Endothelial cell of umbilical vein (primary cell): ENCODE measurements around the gene GABPA. TPM values are rescaled to one million over a fixed set of nuclear protein-coding genes. Genes with fewer than 3 reads are reported as not detected.
"Not testable (repeated sequence)": the region's sequence is repeated elsewhere in the genome, so short reads cannot be mapped to it uniquely, and the experiment has no call there.

Experiments
- BruUV-seq: library from RNA; stranded (reverse); fragments of 400-500 nt; replicated peaks from 2 replicates; lab custom pipeline; 2021; lab: Mats Ljungman, UMichigan
- CTCF ChIA-PET: fragments of 300-600, 350-600 bp; sonication (Branson Sonifier 250); formaldehyde crosslinking; loops from one replicate; lab custom pipeline; 2021; ENCODE audit warnings: antibody characterized with exemption, inconsistent platforms; lab: Charles Lee
- POLR2A ChIA-PET: fragments of 300-600, 350-600 bp; sonication (Branson Sonifier 250); formaldehyde crosslinking; loops from one replicate; lab custom pipeline; 2021; ENCODE audit warnings: antibody characterized with exemption, inconsistent platforms; lab: Charles Lee
- DNase-seq: peaks from one replicate; pipeline ENCODE4 v3.0.0-alpha.2; 2011; ENCODE audit warnings: low read depth, low spot score
- FAIRE-seq: peaks from 2 replicates; lab custom pipeline; 2011; peaks lifted over from hg19 to GRCh38; lab: Jason Lieb, UNC
- H2AFZ ChIP-seq: 2 replicates; pipeline ENCODE4 v1.6.0; 2012; ENCODE audit warnings: low read depth, low read length, control low read depth, inconsistent platforms
- H3K27ac ChIP-seq: 2 replicates; pipeline ENCODE4 v1.5.1; 2011; ENCODE audit warnings: low read depth, mild to moderate bottlenecking, control low read depth, low read length, moderate library complexity; ENCODE audit not compliant: insufficient read depth
- H3K27me3 ChIP-seq, 2 experiments: 2 replicates each; pipeline versions ENCODE4 v1.6.0 to v1.6.1; 2011; ENCODE audit warnings: low read length in 2 of 2, mixed read lengths in 1 of 2; ENCODE audit not compliant: control insufficient read depth in 2 of 2, insufficient read depth in 2 of 2
- H3K36me3 ChIP-seq, 2 experiments: 2 replicates in 1 of 2; 3 replicates in 1 of 2; pipeline ENCODE4 v1.5.1; 2011; ENCODE audit warnings: low read length in 2 of 2, mild to moderate bottlenecking in 1 of 2, moderate library complexity in 1 of 2; ENCODE audit not compliant: control insufficient read depth in 2 of 2, insufficient read depth in 2 of 2; ENCODE audit errors: extremely low read depth in 1 of 2
- H3K4me1 ChIP-seq: 3 replicates; pipeline ENCODE4 v1.5.1; 2011; ENCODE audit warnings: mild to moderate bottlenecking, low read length; ENCODE audit not compliant: control insufficient read depth, insufficient read depth; ENCODE audit errors: extremely low read depth
- H3K4me2 ChIP-seq: 2 replicates; pipeline ENCODE4 v1.6.1; 2011; ENCODE audit warnings: low read length, control low read depth, mixed read lengths; ENCODE audit not compliant: insufficient read depth
- H3K4me3 ChIP-seq, 3 experiments: fragments of 200-600 bp in 1 of 3; sonication (generic), shearing (Covaris generic) in 1 of 3; replicated peaks in 1 of 3; 2 replicates each; pipeline ENCODE4 v1.5.1; 2011 to 2016; ENCODE audit warnings: control low read depth in 3 of 3, low read length in 3 of 3, mild to moderate bottlenecking in 2 of 3, inconsistent platforms in 1 of 3, low read depth in 1 of 3, moderate library complexity in 1 of 3; ENCODE audit not compliant: insufficient read depth in 1 of 3
- H3K79me2 ChIP-seq: 2 replicates; pipeline ENCODE4 v1.6.0; 2012; ENCODE audit warnings: low read length, inconsistent platforms; ENCODE audit not compliant: control insufficient read depth, insufficient read depth
- H3K9ac ChIP-seq: replicated peaks from 2 replicates; pipeline ENCODE3; 2011; ENCODE audit warnings: low read length, control low read depth; ENCODE audit not compliant: insufficient read depth; ENCODE audit errors: extremely low read depth
- H3K9me1 ChIP-seq: replicated peaks from 3 replicates; pipeline ENCODE4 v1.6.0; 2011; ENCODE audit warnings: mild to moderate bottlenecking, low read length; ENCODE audit not compliant: control insufficient read depth, insufficient read depth; ENCODE audit errors: extremely low read depth
- H3K9me3 ChIP-seq: replicated peaks from 2 replicates; pipeline ENCODE4 v1.5.1; 2012; ENCODE audit warnings: low read length, inconsistent platforms; ENCODE audit not compliant: control insufficient read depth, insufficient read depth
- H4K20me1 ChIP-seq: replicated peaks from 2 replicates; pipeline ENCODE3; 2011; ENCODE audit warnings: mild to moderate bottlenecking, low read length; ENCODE audit not compliant: control insufficient read depth, insufficient read depth; ENCODE audit errors: extremely low read depth
- EZH2 ChIP-seq: IDR thresholded peaks from 2 replicates; pipeline ENCODE4 v1.6.1; 2012; ENCODE audit warnings: borderline replicate concordance, low read depth, mild to moderate bottlenecking, moderate library complexity, low read length, inconsistent platforms; ENCODE audit not compliant: severe bottlenecking
- FOS ChIP-seq: IDR thresholded peaks from 2 replicates; pipeline ENCODE4 v1.6.1; 2011; ENCODE audit warnings: mild to moderate bottlenecking, low read length, moderate library complexity, borderline replicate concordance; ENCODE audit not compliant: insufficient read depth
- GATA2 ChIP-seq: IDR thresholded peaks from 2 replicates; pipeline ENCODE4 v1.7.0; 2011; ENCODE audit warnings: low read depth, mild to moderate bottlenecking, moderate library complexity, mixed read lengths, low read length; ENCODE audit not compliant: insufficient read length, insufficient read depth
- JUN ChIP-seq: IDR thresholded peaks from 2 replicates; pipeline ENCODE4 v1.6.1; 2011; ENCODE audit warnings: borderline replicate concordance, low read depth; ENCODE audit not compliant: insufficient read length, insufficient read depth
- MYC ChIP-seq: IDR thresholded peaks from one replicate; pipeline ENCODE4 v1.6.1; 2011; ENCODE audit warnings: mild to moderate bottlenecking, low read depth, low read length
- POLR2A ChIP-seq: IDR thresholded peaks from 2 replicates; pipeline ENCODE4 v1.6.1; 2012; ENCODE audit warnings: low read depth, mild to moderate bottlenecking, control low read depth, low read length
- POLR2AphosphoS5 ChIP-seq: IDR thresholded peaks from 2 replicates; pipeline ENCODE4 v1.6.1; 2012; ENCODE audit warnings: low read depth, mild to moderate bottlenecking, control low read depth, low read length, moderate library complexity; ENCODE audit not compliant: insufficient read depth
- dilution Hi-C: fragments of 300-500 bp; cut with MboI; formaldehyde crosslinking; loops from one replicate; pipeline ENCODE4 v1.15.0; 2019; ENCODE audit warnings: low sequenced_read_pairs; ENCODE audit not compliant: extremely low pct_ligation_motif_present
- intact Hi-C: fragments of 100-400 bp; cut with micrococcal nuclease; formaldehyde crosslinking; loops from one replicate; pipeline ENCODE4 v1.10.0; 2022
- polyA plus RNA-seq, 4 experiments: library from polyadenylated mRNA; depleted of rRNA in 3 of 4; stranded (reverse) in 3 of 4; unstranded in 1 of 4; fragments of >200 nt; gene quantifications; 2 replicates each; pipeline versions ENCODE4 v1.2.1 to v1.2.3, GENCODE V29; 2011 to 2012; ENCODE audit warnings: missing spikeins in 1 of 4
- total RNA-seq: library from RNA; stranded (reverse); gene quantifications from 2 replicates; pipeline ENCODE4 v1.2.3, GENCODE V29; 2021
- TF ChIP-seq, protein P1 (sequence below): IDR thresholded peaks from 2 replicates; pipeline ENCODE4 v1.6.1; 2011; ENCODE audit not compliant: insufficient read depth, insufficient read length
- TF ChIP-seq, protein P2 (sequence below), 2 donors: IDR thresholded peaks; 1 replicate in 1 of 2; 2 replicates in 1 of 2; pipeline ENCODE4 v1.5.1; 2011; ENCODE audit warnings: low read length in 2 of 2, mild to moderate bottlenecking in 2 of 2, moderate library complexity in 2 of 2, control low read depth in 1 of 2, inconsistent platforms in 1 of 2, low read depth in 1 of 2; ENCODE audit not compliant: insufficient read depth in 1 of 2; ENCODE audit errors: extremely low read depth in 1 of 2

GABPA gene
- total and polyA plus RNA-seq, 2 donors (not counting 3 experiments of a cell fraction or from before 2014, with no cell fraction given): 5.8 to 21.0 TPM

- Histone ChIP-seq H3K36me3 (no peaks in the 10 kb centered on the region), H3K9ac (no peak overlapping the region), H3K4me1 (peaks cover 10% of the 10 kb centered on the region), H4K20me1 (no peaks in the 10 kb centered on the region), H3K9me3 (no peaks in the 10 kb centered on the region), H3K4me2 (no peak overlapping the region), H3K4me3 (no peak overlapping the region), H2AFZ (peak overlapping the region; percentile 20), H3K9me1 (no peaks in the 10 kb centered on the region), H3K27ac (no peak overlapping the region), H3K27me3 (no peaks in the 10 kb centered on the region), H3K79me2 (no peaks in the 10 kb centered on the region)
- intact Hi-C loops (no loop called here), dilution Hi-C loops (no loop called here)
- TF ChIP-seq MYC: no peak
- TF ChIP-seq, protein P1, sequence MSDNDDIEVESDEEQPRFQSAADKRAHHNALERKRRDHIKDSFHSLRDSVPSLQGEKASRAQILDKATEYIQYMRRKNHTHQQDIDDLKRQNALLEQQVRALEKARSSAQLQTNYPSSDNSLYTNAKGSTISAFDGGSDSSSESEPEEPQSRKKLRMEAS: no peak
- no peak for TF ChIP-seq POLR2A
- TF ChIP-seq POLR2AphosphoS5: no peak
- TF ChIP-seq, protein P2, sequence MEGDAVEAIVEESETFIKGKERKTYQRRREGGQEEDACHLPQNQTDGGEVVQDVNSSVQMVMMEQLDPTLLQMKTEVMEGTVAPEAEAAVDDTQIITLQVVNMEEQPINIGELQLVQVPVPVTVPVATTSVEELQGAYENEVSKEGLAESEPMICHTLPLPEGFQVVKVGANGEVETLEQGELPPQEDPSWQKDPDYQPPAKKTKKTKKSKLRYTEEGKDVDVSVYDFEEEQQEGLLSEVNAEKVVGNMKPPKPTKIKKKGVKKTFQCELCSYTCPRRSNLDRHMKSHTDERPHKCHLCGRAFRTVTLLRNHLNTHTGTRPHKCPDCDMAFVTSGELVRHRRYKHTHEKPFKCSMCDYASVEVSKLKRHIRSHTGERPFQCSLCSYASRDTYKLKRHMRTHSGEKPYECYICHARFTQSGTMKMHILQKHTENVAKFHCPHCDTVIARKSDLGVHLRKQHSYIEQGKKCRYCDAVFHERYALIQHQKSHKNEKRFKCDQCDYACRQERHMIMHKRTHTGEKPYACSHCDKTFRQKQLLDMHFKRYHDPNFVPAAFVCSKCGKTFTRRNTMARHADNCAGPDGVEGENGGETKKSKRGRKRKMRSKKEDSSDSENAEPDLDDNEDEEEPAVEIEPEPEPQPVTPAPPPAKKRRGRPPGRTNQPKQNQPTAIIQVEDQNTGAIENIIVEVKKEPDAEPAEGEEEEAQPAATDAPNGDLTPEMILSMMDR (IDR thresholded peaks at IDR 0.05; ENCODE audit: extremely low read depth in 1 of 2, insufficient read depth in 1 of 2, low read depth in 1 of 2, low read length in 2 of 2): no peak
- no peak for TF ChIP-seq FOS
- no peak for TF ChIP-seq EZH2
- no peak for TF ChIP-seq JUN
- no peak for TF ChIP-seq GATA2
- DNase-seq (peak; percentile 18), FAIRE-seq (peak; percentile 42)
- CTCF ChIA-PET: no interaction called here
- BruUV-seq: no TSS peak
- POLR2A ChIA-PET: no interaction called here
Measured at GRCh38 chr21:25691976-25692375, 42.8 kb upstream of the GABPA start.

- FAIRE-seq, H3K9me3 ChIP-seq, dilution Hi-C loops, CTCF ChIA-PET, intact Hi-C loops, POLR2A ChIA-PET, H3K27ac ChIP-seq, H3K36me3 ChIP-seq, H3K9me1 ChIP-seq, DNase-seq, H3K79me2 ChIP-seq, H3K9ac ChIP-seq, H4K20me1 ChIP-seq, H3K27me3 ChIP-seq, H3K4me3 ChIP-seq, H2AFZ ChIP-seq, H3K4me2 ChIP-seq, H3K4me1 ChIP-seq, BruUV-seq: not testable (repeated sequence)
Measured at GRCh38 chr21:25695461-25695860, 39.3 kb upstream of the GABPA start.
